ENCODE results near the gene USP35.

Gene USP35

DNA sequence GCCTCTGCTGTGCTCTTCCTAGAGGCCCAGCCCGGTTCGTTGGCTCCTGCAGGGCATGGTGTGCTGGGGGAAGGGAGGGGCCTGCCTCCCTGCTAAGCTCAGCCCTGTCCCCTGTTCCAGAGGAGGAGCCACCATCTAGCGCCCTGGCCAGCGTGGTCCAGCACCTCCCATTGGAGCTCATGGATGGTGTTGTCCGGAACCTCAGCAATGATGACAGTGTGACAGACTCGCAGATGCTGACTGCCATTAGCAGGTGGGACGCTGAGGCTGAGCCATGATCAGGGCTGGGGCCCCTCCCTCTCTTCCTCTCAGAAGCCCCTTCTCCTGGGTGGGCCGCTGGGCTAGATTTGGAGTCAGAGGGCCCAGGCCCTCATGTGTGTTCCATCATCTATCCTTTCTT lies 9.1 kb downstream of the USP35 start:
- DNase-seq, result no peak

DNA sequence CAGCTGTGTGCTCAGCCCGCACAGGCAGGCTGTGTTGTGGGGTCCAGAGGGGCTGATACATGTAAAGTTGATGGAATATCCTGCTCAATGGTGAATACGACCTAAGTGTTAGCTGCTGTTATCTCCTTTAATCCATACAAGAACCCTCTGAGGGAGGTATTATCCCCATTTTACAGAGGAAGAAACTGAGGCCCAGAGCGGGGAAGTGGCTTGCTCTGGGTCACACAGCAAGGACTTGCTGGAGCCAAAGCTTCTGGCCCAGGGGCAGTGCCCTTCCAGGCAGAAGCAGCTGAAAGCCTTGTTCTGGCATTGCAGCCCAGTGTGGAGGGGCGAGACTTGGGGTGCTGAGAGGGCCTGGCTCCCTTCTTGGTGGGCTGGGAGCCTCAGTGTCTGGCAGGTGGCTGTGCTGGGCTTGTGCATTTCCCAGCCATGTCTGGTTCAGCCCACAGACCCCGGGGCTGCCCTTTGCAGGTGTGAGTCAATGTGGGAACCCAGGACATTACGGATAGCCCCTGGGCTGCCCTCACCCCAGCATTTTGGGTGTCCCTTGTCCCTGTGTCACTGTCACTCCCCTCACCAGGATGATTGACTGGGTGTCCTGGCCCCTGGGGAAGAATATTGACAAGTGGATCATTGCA lies 10.4 kb downstream of the USP35 start:
- DNase-seq, result no peak

DNA sequence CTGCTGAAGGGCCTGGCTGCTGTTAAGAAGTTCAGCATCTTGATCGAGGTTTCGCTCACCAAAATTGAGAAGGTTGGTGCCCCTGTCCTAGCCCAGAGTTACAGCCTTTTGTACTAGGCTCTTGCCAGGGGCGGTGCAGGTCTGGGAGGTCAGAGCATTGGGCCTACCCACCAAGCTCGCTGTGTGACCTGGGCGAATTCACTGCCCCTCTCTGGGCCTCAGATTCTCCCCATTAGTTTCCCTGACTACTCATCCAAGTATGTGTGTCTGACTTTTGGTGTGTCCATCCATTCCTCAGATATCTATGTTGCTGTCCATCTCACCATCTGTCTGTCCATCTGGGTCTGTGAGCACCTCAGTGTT lies 10.9 kb downstream of the USP35 start:
- no peak for DNase-seq

DNA sequence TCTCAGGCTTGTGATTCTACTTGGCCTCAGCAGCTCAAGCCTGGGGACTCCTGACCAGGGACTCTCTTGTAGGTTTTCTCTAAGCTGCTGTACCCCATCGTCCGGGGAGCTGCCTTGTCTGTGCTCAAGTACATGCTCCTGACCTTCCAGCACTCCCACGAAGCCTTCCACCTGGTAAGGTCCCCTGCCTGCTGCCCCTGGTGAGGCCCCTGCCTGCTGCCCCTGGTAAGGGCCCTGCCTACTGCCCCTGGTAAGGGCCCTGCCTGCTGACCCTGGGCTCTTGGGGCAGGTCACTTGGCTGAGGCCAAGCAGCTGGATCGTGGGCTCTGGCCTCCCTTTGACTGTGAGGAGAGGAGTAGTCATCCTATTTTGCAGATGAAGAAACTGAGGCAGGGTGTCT lies 11.3 kb downstream of the USP35 start:
- no peak for DNase-seq

DNA sequence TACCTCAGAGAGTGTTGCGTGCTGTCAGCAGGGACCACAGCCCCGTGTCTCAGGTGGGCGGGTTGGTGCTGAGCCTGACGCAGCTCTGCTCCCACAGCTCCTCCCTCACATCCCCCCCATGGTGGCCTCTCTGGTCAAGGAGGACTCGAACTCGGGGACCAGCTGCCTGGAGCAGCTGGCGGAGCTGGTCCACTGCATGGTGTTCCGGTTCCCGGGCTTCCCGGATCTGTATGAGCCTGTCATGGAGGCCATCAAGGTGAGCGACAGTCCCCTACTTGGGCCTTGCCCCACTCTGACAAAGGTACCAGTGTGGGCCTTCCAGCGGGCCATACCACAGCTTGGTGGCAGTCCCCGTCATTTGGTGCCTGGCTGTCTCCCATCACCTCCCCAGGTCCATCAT lies 11.8 kb downstream of the USP35 start:
- DNase-seq, result no peak

DNA sequence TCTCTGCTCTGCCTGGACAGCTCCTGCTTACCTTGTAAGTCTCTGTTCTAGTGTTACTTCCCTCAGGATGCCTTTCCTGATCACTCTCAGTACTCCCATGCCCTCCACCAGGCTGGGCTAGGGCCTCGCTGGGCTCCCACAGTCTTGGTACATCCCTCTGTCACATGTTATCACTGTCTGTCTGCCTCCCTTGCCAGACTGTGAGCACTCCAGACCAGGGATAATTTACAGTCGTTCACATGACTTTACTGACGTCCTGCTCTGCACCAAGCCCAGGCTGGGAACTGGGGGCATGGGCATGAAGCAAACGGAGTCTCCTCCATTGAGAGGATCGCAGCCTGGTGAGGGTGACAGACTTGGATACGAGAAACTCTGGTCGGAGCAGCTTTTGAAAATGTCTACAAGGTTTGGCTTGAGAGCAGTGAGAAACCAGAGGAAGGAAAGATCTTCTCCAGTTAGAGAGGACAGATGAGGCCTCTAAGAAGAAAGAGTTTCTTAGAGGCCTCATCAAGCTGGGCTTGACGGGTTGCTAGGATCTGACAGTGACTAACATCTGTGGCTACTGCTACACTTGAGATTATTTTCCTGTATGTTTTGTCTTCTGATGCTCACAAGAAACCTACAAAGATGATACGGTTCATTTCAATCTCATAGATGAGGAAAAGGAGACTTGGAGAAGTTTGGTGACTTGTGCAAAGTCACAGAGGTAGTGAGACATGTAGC lies 12.5 kb downstream of the USP35 start:
- no peak for DNase-seq

DNA sequence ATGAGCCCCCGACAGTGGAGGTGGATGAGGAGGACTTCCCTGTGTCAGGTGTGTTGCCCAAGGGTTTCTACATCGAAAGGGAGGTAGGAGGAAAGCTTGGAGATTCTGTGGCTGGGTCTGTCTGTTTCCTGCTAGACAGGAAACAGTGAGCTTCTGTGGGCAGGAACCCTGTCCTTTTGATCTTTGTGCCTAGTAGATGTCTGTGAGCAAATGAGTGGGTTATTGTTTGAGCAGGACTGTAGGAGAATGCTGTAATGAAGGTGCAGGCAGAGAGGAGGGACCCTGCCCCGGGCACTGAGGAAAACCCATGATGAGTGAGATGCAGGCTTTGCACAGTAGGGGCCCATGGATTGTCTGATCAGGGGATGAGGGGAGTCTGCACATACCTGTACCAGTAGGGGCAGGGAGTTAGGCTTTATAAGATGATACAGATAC lies 14.0 kb downstream of the USP35 start:
- DNase-seq, result no peak

DNA sequence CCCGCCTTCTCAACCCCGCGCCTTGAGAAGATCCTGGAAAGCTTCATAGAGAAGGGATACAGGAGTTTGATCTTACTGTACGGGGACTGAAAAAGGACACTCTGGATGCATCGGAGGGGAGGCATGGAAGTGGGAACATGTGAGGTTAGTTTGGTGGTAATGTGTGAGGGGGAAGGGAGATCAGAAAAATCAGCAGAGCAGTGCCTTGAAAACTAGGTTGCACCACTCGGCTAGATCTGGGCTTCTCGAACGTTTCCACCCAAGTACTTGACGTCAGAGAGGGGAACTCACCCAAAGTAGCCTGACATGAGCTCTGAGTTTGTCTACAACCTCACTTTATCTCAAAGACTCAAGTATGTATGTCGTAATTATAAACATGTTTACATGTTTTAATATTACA lies 14.5 kb downstream of the USP35 start:
- no peak for DNase-seq

DNA sequence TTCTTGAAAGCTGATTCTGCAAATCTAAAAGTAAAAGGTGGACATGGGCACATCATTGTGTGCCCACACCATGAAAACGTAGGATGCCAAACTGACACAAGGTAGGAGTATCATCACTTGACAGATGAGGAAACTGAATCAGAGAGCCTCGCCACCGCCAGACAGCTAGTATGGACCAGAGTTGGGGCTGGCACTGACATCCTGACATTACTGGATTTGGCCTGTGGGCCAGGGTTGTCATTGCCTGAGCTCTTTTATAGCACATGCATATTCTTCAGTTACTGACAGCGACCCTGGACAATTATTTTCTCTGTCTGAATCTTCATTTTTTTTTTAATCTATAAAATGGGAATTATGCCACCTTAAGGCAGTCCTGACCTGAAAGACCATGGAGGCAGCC lies 16.5 kb downstream of the USP35 start:
- DNase-seq, result no peak

DNA sequence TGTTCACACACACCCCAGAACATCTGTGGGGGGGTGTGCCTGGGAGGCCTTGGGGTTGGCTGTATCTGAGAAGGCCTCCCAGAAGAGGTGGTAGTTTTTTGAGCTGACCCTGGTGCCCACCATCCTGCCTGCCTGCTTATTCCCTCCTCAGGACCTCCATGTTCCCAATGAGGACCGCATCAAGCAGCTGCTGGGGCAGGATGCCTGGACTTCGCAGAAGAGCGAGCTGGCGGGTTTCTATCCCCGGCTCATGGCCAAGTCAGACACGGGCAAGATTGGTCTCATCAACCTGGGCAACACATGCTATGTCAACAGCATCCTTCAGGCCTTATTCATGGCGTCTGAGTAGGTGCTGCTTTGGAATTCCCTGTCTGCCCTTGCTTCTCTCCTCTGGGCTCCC lies 17.0 kb downstream of the USP35 start:
- DNase-seq, result no peak

DNA sequence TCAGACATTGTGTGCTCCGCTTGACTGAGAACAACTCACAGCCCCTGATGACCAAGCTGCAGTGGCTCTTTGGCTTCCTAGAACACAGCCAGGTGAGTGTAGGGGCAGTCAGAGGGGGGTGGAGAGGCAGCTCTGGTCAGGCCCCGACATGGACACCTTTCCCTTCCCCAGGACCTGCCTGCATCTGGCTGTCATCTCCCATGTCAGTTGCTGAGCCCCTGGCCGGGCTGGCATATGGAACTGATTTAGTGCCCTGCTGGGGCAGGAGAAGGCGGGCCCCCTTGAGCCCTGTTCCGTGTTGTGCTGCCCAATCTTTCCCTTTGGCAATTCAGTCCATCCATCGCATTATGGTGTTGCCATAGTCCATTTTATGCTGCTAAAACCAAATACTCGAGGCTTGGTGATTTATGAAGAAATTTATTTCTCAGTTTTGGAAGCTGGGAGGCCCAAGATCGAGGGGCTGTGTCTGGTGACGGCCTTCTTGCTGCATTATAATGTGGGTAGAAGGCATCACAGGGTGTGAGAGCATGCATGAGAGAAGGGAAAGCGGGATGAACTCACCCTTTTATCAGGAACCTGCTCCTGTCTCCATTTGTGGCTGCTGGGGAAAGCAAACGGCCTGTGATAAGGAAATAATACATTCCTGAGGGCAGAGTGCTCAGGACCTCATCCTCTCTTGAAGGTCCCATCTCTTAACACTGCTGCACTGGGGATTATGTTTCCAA lies 19.0 kb downstream of the USP35 start:
- DNase-seq, result no peak

DNA sequence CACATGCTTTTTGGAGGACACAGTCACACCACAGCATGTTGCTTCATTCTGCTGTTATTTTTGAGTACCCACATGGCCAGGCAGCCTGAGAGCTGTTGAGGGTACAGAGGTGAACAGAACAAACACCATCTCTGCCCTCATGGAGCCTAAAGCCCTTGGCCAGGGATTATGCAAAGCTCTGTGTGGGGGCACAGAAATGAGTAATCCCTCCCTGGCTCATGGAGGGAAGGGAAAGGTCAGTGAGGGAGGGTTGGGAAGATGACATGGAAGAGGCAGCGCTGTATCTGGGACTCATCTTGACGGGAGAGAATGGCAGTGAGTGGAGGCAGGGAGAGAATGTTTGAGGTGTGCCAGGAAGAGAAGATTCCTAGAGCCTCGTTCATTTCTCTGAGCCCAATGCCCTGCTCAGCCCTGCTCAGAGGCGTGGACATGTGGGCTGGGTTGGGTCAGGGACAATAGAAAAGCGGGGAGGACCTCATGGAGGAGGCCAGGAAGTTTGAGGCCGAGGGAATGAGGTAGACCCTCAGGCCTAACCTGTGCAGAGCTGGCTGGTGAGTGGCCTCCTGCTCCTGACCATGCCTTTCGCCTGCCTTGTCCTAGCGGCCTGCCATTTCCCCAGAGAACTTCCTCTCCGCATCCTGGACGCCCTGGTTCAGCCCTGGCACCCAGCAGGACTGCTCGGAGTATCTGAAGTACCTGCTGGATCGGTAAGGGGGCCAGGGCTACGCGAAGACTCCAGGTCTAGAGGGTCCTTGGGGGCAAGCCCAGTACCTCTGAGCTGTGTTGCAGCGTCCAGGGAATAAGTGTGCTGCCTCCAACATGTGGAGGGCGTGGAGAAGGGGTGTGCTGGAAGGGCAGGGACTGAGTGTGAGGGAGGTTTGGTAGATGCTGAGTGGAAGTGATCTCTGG lies 19.8 kb downstream of the USP35 start:
- no peak for DNase-seq

DNA sequence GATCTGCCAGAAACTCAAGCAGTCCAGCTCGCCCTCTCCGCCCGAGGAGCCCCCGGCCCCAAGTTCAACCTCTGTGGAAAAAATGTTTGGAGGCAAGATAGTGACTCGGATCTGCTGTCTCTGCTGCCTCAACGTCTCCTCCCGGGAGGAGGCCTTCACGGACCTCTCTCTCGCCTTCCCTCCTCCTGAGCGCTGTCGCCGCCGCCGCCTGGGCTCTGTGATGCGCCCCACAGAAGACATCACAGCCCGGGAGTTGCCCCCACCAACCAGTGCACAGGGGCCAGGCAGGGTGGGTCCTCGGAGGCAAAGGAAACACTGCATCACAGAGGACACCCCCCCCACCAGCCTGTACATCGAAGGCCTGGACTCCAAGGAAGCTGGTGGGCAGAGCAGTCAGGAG lies 20.8 kb downstream of the USP35 start:
- no peak for DNase-seq

DNA sequence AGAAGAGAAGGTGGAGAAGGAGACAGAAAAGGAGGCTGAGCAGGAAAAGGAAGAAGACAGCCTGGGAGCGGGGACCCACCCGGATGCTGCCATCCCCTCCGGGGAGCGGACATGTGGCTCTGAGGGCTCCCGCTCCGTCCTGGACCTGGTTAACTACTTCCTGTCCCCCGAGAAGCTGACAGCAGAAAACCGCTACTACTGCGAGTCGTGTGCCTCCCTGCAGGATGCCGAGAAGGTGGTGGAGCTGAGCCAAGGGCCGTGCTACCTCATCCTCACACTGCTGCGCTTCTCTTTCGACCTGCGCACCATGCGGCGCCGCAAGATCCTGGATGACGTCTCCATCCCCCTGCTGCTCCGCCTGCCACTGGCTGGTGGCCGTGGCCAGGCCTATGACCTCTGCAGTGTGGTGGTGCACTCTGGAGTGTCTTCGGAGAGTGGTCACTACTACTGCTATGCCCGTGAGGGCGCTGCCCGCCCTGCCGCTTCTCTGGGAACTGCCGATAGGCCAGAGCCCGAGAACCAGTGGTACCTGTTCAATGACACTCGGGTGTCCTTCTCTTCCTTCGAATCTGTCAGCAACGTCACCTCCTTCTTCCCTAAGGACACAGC lies 21.4 kb downstream of the USP35 start:
- no peak for DNase-seq

DNA sequence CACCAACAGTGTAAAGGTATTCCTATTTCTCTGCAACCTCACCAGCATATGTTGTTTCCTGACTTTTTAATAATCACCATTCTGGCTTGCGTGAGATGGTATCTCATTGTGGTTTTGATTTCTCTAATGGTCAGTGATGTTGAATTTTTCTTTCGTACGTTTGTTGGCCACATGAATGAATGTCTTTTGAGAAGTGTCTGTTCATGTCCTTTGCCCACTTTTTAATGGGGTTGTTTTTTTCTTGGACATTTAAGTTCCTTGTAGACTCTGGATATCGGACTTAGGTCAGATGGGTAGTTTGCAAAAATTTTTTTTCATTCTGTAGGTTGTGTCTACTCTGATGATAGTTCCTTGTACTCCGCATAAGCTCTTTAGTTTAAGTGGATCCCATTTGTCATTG lies 22.8 kb downstream of the USP35 start:
- DNase-seq, result no peak

DNA sequence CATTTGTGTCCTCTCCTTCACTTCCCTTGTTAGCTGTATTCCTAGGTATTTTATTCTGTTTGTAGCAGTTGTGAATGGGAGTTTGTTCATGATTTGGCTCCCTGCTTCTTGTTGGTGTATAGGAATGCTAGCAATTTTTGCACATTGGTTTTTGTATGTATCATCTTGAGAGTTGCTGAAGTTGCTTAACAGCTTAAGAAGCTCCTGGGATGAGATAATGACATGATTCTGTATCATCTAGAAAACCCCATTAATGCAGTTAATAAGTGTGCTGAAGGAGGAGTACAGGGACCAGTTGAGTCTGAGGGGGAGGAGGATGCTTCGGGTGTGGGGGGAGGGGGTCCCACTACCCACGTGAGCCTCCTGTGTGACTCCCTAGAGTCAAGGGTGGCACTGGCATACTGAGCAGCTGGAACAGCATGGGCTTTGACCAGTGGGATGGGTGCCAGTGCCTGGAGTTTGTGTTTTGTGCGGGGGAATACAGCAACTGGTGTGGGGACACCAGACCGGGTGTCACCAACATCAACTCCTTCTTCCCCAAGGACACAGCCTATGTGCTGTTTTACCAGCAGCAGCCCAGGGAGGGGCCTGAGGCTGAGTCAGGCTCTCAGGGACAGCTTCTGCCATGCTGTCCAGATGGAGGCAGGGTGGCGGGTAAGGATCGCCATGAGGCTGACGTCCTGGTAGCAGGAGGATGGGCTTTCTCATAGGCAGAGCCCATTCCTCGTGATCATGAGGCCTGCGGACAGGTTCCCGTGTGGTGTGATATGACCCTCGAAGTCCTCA lies 24.1 kb downstream of the USP35 start:
- no peak for DNase-seq

DNA sequence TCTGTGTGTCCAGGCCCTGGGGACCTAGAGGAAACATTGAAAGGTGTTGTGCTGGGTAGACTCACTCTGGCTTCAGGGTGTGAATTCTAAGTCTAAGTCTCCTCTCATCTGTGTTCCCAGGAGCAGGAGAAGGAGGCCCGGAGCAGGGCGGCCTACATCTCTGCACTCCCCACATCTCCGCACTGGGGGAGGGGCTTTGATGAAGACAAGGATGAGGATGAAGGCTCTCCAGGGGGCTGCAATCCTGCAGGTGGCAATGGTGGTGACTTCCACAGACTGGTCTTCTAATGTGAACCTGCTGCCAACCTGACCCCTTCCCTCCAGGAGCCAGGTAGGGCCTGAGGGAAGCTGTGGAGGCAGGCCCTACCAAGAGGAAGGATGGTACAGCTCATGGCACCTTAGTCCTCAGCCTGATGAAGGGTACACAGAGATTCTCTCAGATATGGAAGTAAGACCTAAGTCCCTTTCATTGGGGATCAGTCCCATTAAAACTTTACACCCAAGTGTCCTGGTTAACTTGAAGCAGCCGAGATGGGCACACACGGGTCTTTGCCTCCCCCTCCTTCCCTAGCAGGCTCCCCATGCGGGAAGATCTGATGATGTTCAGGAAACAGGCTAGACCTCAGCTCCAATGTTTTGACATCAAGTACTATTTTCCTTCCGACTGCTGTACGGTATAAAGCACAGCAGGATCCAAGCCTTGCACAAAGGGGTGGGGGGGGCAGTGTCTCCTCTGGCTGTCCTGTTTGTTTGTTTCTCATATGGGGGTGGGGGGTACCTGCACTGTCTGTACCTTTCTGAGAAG lies 25.0 kb downstream of the USP35 start:
- DNase-seq, result no peak

DNA sequence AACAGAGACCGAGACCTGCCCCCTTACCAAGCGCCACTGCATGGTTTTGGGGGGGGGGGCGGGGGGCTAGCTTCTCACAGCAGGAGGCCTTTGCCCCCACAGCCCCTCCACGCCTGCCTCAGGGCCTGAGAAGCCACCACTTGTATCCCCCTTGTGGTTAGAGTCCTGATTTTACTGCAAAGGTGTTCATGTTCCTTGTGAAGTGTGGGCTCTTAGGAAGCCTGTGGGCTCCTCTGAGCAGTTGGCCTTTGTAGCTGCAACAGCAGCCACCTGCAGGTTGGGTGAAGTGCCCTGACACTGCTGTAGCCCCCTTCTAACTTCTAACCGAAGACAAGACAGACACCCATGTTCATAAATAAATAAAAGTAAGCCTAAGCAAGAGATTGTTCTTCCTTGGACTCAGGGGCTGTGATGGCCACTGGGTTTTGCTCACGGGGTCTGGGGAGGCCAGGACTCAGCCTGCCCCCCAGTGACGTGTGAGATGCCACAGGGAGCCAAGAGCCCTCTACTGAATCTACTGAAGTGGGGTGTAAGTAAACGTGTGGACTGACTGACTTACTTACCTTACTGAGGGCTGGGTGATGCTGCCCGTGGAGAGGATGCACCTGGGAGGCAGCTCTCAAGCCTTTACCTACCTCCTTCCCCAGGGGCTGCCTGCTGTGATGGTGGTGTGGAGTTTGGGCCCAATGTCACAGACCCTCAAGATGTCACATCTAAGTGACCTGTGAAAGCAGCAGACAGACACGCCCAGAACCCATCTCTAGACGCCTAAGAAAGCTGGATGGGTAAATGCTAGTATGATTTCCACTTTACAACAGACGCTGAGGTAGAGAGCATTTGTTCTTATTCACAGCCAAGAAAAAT lies 25.8 kb downstream of the USP35 start:
- no peak for DNase-seq

DNA sequence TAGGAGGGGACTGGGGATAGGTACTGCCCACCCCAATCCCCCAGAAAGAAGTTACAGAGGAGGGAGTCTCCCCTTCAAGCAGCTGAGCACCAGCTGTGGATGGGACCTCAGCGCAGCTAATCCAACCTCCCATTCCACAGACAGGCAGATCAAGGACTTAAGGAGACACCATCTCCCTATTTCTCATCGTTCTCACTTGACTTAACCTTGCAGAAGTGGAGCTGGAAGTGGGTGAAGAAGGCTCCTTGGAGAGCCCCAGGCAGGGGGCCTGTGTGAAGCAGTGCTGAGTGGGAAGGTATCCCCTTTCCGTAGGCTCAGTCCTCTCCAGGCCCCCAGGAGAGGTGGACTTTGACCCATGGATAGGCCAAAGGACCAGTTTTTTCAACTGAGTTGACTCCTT lies 27.3 kb downstream of the USP35 start:
- no peak for DNase-seq

All from activated gamma-delta T cell (primary cell).